Stimulated activated CD8-positive, alpha-beta memory T cell treated with anti-CD3 and anti-CD28 coated beads, Interleukin-12 subunit alpha, Interleukin-12 subunit beta, amount 100 ng/mL, for 1 hour (primary cell): ENCODE measurements around the gene RBM20.
"Not testable (repeated sequence)": the region's sequence is repeated elsewhere in the genome, so short reads cannot be mapped to it uniquely, and the experiment has no call there.

Experiments
- DNase-seq: peaks from one replicate; pipeline ENCODE4 v3.0.0-alpha.2; 2020; ENCODE audit warnings: low read depth

Gene RBM20

GRCh38 chr10:110764378-110764777 lies 120.2 kb downstream of the RBM20 start:
- no peak for DNase-seq

- DNase-seq, result no peak
Measured at GRCh38 chr10:110764793-110765512, 120.8 kb downstream of the RBM20 start.

- DNase-seq, result no peak
Measured at GRCh38 chr10:110765513-110766319, 121.6 kb downstream of the RBM20 start.

- DNase-seq, result not testable (repeated sequence)
Measured at GRCh38 chr10:110767601-110768000, 123.5 kb downstream of the RBM20 start.

GRCh38 chr10:110770243-110770642 lies 126.1 kb downstream of the RBM20 start:
- no peak for DNase-seq

- no peak for DNase-seq
Measured at GRCh38 chr10:110771486-110771885, 127.3 kb downstream of the RBM20 start.

GRCh38 chr10:110771991-110772390 lies 127.9 kb downstream of the RBM20 start:
- no peak for DNase-seq

GRCh38 chr10:110772454-110773025 lies 128.4 kb downstream of the RBM20 start:
- DNase-seq, result no peak

- no peak for DNase-seq
Measured at GRCh38 chr10:110773693-110774068, 129.5 kb downstream of the RBM20 start.

GRCh38 chr10:110774069-110775019 lies 130.2 kb downstream of the RBM20 start:
- no peak for DNase-seq

- DNase-seq, result no peak
Measured at GRCh38 chr10:110775020-110775375, 130.9 kb downstream of the RBM20 start.

GRCh38 chr10:110775406-110775805 lies 131.3 kb downstream of the RBM20 start:
- DNase-seq, result no peak

GRCh38 chr10:110777017-110777416 lies 132.9 kb downstream of the RBM20 start:
- no peak for DNase-seq

GRCh38 chr10:110777661-110778060 lies 133.5 kb downstream of the RBM20 start:
- DNase-seq, result no peak

GRCh38 chr10:110778211-110778610 lies 134.1 kb downstream of the RBM20 start:
- no peak for DNase-seq

- no peak for DNase-seq
Measured at GRCh38 chr10:110779489-110779888, 135.4 kb downstream of the RBM20 start.

- no peak for DNase-seq
Measured at GRCh38 chr10:110780704-110781103, 136.6 kb downstream of the RBM20 start.

- no peak for DNase-seq
Measured at GRCh38 chr10:110781139-110781538, 137.0 kb downstream of the RBM20 start.

GRCh38 chr10:110782616-110783015 lies 138.5 kb downstream of the RBM20 start:
- no peak for DNase-seq

- peak; percentile 38 for DNase-seq
Measured at GRCh38 chr10:110783509-110784107, 139.5 kb downstream of the RBM20 start.

GRCh38 chr10:110784198-110784597 lies 140.1 kb downstream of the RBM20 start:
- no peak for DNase-seq

- DNase-seq, result no peak
Measured at GRCh38 chr10:110786172-110786571, 142.0 kb downstream of the RBM20 start.
